ENCODE data around the gene FBXO45.
"Not testable (repeated sequence)": the region's sequence is repeated elsewhere in the genome, so short reads cannot be mapped to it uniquely, and the experiment has no call there.

Gene FBXO45

DNA sequence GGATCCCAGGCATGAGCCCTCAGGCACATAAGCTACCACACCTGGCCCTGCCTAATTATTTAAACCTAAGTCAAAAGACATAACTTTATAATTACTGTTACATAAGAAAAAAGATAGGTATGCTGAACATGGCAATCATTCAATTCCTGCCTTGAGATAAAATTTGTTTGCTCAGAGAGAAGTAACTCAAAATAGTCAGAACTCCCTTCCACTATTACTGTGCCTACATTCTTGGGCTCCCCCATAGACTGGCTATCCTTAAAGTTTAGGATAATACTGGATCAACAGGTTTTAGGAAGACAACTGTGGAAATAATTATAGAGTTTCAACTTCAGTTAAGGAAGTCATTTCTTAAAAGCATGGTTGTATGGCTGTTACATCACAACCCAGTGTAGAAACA, 10.0 kb upstream of the FBXO45 start:
- no peak for DNase-seq

DNA sequence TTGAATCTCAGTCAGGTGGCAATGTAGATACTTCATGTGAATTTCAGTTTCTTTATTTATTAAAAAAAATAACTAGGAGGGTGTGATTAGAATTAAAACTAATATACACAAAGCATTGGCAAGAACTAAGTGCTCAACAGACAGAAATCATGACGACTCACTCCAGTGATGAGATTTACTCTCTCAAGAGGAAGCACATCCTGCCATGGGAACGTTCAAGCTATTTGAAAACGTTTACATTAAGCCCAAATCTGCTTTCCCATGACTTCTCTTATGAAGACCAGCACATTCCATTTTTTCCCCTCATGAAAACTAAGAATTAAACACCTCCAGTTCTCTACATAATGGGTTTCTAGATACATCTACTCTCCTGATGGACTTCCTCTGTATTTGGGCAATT, 8.6 kb upstream of the FBXO45 start:
- DNase-seq = no peak

DNA sequence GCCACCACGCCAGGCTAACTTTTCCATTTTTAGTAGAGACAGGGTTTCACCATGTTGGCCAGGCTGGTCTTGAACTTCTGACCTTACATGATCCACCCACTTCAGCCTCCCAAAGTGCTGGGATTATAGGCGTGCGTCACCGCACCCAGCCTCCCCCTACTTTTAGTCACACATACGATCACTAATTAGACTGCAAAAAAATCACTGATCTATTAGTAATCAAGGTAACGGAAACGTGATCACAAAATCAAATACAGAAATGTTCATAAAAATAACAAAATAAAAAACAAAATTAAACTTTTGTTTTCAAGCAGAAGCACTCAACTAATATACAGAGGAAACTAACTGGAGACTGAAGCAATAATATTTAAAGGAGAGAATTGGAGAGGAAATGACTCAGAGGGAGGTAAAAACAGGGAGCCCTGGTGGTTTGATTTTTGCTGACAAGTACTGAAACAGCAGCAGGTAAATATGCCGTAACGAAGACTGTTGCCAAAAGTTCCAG, 4.7 kb upstream of the FBXO45 start:
- no peak for DNase-seq

DNA sequence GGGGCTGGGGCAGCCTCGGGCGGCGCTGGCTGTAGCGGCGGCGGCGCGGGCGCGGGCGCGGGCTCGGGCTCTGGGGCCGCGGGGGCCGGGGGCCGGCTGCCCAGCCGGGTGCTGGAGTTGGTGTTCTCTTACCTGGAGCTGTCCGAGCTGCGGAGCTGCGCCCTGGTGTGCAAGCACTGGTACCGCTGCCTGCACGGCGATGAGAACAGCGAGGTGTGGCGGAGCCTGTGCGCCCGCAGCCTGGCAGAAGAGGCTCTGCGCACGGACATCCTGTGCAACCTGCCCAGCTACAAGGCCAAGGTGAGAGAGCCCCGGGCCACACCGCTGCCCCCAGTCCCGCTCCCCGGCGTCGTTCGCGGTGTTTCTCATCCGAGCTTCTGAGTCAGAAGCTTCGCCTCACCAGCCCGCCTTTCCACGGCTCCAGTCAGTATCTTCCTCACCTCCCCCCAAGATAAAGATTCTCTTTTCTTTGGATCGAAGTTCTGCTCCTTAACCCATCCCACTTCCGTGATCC, 600 bp downstream of the FBXO45 start:
- DNase-seq = no peak

DNA sequence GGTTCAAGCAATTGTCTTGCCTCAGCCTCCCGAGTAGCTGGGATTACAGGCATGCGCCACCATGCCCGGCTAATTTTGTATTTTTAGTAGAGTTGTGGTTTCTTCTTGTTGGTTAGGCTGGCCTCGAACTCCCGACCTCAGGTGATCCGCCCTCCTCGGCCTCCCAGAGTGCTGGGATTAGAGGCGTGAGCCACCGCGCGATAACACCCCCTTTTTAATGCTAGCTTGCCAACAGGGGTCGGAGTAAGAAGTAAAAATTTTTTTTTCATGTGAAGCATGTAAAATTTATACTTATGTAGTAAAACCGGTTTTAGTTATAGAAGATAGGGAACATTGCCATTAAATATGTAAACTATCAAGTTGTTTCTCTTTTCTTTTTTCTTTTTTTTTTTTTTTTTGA, 1.9 kb downstream of the FBXO45 start:
- not testable (repeated sequence) for DNase-seq

DNA sequence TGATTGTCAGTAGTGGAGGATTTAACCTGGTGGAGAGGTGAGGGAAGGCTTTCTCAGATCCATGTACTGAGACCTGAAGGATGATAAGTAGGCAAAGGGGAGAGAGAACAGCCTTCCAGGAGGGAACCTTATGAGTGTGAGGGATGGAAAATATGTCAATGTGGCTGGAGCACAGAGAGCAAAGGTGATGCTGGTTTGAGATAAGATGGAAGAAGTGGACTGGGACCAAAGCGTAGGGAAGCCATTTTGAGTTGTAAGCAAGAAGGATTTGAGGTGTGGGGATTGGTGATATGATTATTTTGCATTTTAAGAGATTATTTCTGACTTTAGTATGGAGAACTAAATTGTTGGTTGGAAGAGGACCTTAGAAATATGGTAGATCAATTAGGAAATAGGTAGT, 3.9 kb downstream of the FBXO45 start:
- no peak for DNase-seq

DNA sequence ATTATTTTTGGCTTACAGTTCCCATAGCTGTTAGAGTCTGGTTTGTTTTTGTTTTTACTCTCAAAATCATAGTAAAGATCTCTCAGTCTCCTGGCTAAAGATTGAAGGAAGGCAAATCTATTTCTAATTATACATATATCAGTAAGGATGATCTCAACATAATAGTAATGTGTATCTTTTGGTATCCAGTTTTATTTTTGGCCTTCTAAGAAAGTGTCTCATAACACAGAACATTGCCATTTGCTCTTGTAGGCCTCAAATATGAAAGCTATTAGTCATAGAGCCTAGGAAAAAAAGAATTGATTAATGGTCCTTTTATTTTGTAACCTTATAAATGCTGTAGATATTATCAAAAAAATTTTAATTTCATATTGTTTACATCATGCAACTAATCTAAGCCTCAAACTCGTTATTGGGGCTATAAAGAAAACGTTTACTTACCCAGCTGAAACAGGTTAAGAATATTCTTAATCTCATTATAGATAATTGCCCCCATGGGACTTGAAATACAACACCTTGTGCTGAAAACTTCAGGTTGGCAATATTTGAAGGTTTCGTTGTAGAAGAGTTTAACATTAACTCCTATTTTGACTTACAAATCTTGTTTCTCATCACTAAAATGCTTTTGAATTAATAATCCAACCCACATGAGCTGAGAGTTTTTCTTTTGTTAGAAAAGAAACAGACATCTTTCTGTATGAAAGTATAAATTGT, 16.7 kb downstream of the FBXO45 start:
- no peak for DNase-seq

DNA sequence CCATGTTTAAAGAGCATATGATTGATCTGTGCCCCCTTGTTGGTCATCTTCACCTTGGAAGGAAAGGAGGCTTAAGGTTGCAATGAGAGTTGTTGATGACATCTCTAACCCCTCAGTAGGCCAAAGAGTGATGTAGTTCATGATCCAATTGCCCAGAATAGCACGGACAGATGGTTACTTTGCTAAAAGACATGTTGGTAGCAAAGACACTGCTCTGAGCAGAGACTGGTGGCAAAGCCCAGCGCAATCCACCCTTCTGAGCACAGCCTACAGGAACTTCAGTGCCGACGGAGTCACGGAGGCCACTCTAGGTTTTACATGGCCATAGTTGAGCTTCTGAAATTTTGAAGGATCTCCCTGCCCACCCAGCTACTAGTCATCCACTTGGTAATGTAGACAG, 21.8 kb downstream of the FBXO45 start:
- no peak for DNase-seq

DNA sequence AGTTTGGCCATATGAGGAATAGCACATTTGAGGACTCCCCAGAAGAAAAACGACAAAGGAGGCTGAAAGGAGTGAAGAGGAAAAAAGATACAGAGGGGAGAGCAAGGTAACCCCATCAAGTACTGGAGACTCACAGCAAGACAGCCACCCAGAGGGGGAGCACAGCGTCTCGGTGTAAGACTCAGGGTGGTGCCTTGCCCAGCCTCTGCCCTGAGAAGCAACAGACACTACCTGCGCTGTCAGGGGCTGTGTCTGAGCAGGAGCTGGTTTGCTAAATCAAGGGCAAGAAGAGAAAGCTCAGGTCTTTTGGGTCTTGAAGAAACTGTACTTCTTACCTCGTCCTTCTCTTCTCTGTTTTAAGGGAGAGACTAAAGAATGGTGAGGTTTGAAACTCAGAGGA, 27.9 kb downstream of the FBXO45 start:
- DNase-seq = no peak

DNA sequence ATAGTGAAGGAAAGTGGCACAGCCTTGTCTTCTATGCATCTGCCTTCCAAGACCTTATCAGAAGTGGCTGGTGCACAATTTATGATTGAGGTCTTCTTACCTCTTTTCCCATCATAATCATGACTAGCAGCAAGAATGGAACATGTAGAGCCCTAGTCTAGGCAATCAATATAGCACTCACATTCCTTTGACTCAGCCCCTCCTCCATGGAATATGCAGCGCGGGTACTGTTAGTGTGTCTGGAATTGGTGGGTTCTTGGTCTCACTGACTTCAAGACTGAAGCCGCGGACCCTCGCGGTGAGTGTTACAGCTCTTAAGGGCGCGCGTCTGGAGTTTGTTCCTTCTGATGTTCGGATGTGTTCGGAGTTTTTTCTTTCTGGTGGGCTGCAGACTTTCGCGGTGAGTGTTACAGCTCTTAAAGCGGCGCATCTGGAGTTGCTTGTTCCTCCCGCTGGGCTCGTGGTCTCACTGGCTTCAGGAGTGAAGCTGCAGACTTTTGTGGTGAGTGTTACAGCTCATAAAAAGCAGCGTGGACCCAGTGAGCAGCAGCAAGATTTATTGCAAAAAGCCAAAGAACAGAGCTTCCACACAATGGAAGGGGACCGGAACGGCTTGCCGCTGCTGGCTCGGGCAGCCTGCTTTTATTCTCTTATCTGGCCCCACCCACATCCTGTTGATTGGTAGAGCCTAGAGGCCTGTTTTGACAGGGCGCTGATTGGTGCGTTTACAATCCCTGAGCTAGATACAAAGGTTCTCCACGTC, 29.7 kb downstream of the FBXO45 start:
- not testable (repeated sequence) for DNase-seq

DNA sequence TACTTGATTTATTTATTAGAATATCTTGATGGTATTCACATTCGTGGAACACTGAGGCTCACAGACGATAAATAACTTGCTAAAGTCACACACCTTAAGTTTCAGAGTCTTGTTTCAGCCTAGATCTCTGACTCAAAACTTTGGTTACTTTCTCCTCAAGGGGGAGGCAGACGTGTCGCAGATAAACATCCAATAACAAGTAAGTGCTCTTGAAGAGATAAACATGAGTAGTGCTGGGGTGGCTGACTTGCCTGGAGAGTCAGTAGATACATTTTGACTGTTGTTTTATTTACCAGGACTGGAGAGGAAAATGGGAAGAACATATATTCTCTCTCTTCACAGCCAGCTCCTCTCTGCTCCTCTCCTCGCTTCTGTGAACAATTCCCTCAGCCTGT, 31.3 kb downstream of the FBXO45 start:
- no peak for DNase-seq

DNA sequence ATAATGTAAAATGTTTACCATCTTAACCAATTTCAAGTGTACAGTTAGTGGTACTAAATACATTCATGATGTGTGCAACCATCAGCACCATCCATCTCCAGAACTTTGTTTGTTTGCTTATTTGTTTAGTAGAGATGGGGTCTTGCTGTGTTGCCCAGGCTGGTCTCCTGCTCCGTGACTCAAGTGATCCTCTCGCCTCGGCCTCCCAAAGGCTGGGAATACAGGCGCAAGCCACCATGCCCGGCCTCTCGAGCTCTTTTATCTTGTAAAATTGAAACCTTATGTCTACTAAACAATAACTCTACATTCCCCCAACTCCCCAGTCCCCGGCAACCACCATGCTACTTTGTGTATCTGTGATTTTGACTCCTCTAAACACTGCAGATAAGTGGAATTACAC, 31.9 kb downstream of the FBXO45 start:
- no peak for DNase-seq

DNA sequence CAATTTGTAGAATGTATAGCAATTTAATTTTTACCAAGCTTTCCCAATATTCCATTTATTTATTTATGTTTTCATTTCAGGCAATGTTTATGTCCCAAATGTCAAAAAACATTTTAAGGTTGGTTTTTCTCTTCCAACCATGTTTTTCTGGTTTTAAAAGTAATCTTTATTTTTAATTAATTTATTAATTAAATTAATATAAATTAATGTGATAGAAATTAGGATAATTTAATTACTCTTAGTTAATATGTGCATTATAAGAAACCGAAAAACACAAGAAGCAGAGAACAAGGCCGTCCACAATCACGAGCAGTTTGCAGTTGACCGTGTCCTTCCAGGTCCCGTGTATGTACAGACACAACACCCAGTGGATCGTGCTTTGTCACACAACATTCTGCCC, 34.2 kb downstream of the FBXO45 start:
- no peak for DNase-seq

DNA sequence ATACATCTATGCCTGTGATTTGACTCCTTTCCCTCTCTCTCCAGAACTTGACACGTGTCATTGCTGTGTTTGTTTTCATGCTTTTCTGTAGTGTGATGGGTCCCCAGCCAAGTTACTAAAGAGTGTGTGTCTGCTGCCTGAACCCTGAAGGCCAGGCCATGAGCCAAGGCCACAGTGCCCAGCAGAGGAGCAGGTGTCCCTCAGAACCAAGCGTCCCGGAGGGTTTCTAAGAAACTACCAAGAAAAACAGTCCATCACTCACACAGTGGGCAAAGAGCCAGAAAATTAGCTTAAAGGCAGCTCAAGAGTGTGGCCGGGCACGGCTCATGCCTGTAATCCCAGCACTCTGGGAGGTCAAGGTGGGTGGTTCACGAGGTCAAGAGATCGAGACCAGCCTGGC, 35.2 kb downstream of the FBXO45 start:
- no peak for DNase-seq

DNA sequence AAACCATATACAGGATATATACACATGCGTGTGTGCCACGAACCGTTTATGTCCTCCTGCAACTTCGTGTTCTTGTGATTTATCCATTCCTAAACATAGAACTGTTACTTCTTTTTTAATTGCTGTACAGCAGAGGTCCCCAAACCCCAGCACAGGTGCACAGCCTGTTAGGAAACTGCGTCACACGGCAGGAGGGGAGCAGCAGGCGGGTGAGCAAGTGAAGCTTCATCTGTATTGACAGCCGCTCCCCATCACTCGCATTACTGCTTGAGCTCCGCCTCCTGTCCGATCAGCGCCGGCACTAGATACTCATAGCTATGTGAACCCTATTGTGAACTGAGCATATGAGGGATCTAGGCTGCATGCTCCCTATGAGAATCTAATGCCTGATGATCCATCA, 36.1 kb downstream of the FBXO45 start:
- no peak for DNase-seq

DNA sequence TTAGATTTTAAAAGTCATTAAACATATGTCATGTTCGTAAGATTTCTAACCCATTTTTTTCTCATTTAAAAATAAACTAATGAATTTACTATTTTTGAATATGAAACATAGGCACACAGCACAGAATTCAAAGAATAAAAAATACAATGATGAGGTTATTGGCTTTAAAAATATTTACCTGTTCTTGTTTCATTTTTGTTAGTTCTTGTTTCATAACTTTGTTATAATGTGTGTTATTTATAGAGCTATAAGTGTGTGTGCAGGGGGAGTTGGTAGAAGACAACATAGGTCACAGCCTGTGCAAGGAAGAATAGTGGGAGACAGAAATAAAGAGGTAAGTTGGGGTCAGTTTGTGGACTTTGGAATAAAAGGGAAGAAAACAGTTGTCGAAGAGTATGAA, 40.2 kb downstream of the FBXO45 start:
- DNase-seq = no peak

DNA sequence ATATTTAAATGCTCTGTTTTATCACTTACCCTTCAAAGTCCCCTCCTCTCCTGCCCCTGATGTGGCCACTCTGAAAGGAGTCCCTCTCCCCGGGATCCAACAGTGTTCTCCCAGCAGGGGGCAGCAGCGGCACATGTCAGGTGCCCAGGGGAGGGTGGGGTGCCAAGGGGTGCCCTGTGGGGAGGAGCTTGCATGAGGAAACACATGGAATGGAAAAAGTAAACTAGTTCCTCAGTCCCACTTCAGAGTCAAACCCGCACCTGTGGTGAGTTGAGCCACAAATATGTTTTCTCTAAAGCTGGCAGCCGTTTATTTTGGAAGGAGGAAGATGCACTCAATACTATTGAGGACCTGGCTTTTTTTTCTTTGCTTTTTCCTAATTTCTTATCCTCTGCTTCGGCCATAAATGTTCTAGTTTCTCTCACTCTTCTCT, 40.9 kb downstream of the FBXO45 start:
- DNase-seq = peak; percentile 72

DNA sequence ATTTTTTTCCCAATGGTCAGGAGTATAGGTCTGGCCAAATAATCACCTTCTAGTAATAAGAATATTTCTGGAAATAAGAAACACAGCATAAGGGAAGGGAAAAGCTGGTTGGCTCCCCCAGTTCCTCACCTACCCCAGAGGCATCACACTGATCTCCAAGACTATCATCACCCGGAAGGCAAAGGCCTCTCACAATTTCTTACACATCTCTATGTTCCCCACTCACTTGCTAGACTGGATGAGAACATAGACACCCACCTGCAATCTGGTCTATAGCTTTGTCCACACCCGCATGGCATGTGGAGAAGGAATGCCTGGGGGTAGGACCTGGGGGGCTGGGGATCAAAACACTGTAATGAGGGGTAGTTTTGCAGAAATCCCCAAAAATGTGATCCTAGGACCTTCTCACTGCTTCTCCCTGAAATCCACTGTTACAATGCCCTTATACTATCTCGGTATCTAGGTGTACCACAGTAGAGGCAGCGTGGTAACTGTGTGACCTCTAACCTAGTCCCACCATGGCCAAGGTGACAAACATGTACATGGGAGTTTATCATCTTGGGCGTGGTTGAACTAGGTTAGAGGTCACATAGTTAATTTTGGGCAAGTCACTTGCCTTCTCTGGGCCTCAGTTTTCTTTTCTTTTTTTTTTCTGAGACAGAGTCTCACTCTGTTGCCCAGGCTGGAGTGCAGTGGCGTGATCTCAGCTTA, 41.5 kb downstream of the FBXO45 start:
- DNase-seq = no peak

DNA sequence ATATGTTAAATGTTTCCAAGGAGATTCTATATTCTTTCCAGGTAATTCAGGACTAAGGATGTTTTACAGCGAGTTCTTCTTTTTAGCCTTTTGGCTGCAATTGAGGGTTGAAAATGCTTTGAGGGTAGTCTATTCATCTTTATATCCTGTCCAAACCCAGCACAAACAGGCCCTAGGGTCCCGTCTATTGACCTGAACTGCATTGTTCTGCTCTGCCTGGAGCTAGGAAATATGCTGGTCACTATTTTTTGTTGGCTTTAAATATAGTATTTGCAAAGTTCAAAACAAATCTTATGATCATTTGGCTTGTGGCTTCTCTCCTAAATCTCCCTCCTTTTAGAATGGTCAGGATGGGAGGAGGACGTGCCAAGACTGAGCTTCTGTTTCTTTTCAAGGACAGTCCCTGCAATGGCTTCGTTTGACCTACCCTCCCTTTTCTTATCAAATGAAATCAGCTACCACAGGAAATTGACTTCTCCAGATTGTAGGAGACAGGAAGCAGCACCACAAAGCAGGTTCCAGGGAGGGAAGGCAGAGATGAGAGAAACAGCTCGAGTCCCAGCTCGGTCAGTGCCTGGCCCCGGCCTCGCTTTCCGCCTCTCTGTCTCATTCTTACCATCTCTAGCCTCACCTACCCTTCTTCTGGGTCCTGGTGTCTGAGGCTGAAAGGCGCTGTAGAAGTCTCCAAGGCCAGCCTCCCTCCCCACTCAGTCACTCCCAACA, 43.5 kb downstream of the FBXO45 start:
- no peak for DNase-seq

DNA sequence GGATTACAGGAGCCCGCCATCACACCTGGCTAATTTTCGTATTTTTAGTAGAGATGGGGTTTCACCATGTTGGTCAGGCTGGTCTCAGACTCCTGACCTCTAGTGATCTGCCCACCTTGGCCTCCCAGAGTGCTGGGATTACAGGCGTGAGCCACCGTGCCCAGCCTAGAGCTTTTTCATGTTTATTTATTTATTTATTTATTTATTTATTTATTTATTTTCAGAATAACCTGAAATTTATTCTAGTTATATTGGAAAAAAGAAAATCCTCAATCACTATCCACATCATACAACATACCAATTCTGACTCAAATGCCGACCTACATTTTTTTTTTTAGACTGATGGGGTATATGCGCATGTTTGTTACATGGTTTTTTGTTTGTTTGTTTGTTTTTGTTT, 46.8 kb downstream of the FBXO45 start:
- not testable (repeated sequence) for DNase-seq

DNA sequence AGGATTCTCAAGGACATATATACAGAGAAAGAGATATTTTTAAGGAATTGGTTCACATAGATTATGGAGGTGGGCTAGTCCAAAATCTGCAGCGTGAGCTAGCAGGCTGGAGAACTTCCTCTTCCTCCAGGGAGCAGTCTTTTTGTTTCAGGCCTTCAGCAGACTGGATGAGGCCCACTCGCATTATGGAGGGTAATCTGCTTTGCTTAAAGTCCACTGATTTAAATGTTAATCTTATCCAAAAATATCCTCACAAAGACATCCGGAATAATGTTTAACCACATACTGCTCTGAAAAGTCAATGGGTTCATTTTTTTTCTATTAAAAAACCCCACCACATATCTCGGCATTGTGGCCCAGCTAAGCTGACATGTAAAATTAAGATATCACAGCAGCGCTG, 48.8 kb downstream of the FBXO45 start:
- DNase-seq = no peak

DNA sequence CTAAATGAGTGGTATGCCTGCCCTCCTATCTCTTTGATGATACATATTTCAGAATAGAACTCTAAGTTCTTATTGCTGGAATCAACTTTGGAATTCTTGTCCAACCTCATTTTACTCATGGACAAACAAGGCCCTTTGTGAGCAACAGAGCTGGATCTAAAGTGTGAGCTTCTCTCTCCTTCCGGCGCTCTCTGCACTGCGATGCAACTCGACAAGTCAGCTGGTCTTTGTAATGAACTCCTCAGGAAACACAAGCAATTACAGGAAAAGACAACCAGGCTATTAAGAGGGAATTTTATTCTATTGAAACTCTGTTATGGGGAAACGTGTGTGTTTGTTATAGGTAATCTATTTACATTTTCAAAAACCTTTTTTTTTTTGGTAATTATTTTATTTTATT, 50.8 kb downstream of the FBXO45 start:
- DNase-seq = no peak

DNA sequence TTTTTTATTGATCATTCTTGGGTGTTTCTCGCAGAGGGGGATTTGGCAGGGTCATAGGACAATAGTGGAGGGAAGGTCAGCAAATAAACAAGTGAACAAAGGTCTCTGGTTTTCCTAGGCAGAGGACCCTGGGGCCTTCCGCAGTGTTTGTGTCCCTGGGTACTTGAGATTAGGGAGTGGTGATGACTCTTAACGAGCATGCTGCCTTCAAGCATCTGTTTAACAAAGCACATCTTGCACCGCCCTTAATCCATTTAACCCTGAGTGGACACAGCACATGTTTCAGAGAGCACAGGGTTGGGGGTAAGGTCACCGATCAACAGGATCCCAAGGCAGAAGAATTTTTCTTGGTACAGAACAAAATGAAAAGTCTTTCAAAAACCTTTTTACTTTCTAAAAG, 51.2 kb downstream of the FBXO45 start:
- not testable (repeated sequence) for DNase-seq

Measured in NCI-H1048 (cell line).